ENCODE measurements around the gene CCNG2.

The CCNG2 gene

DNA sequence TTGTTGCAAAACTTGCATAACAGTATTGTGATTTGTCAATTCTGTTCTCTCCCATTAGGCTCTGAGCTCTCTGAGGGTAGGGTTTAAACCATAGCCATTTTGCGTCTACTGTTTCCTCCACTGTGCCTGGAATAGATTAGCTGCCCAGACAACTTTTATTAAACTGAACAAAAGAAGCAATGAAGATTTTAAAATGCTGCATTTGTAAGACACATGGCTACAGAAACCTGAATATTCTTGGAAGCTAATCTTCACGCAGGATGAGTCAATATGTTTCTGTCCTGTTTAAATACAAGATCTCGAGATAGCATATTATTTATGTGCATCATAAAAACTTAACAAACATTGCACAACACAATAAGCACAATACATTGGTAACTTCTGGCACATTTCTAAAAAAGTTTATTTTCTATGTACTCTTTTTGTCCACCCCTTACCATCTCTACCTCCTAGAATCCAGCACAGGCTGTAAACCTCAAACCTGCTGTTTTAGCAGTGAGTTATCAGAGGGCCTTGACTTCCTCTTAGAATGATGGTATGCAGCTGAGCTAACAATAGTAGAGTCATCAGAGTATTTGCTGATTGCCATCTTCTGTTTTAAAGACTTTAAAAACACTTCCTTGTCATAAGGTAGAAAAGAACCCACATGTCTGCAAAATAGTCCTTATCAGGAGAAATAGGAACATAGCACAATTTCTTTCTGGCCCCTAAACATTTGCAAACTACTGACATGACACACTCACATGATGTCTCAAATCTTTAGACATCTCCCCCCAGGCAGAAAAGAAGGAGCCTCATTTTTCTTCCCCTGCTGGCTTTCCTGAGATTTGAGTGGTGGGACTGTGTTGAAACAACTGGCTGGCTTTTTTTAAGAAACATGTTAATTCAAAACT, 10.6 kb upstream of the CCNG2 start:
- DNase-seq (ENCODE audit: low read depth, low spot score), result no peak
- H3K27ac ChIP-seq, result peak overlapping the region; percentile 70

DNA sequence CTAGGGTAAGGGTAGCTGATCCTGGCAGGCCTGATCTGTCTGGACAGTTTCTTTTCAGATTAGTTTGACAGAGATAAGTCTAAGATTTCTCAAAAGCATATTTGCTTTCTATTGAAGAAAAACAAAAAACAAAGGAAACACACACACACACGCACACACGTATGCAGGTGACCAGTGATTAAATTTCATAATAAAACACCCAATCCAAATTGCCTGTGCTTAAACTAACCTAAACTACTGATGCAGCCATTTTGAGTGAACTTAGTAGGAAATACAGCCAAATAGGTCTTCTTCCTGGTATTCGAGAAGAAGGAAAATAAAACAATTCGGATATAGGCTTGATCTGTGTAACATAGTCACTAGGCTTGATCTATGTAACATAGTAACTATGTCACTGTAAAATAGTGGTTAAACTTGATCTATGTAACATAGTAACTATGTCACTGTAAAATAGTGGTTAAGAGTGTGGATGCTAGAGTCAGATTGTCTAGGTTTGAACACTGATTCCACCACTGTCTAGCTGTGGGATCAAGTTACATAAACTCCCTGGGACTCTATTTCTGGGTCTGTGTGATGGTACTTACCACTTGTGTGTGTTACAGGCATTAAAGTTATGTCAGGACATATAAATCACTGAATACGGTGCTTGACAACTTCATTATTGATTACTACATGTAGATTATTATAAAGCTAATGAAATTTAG, 9.8 kb upstream of the CCNG2 start:
- H3K27ac ChIP-seq, result peak overlapping the region; percentile 70
- no peak for DNase-seq (ENCODE audit: low read depth, low spot score)

DNA sequence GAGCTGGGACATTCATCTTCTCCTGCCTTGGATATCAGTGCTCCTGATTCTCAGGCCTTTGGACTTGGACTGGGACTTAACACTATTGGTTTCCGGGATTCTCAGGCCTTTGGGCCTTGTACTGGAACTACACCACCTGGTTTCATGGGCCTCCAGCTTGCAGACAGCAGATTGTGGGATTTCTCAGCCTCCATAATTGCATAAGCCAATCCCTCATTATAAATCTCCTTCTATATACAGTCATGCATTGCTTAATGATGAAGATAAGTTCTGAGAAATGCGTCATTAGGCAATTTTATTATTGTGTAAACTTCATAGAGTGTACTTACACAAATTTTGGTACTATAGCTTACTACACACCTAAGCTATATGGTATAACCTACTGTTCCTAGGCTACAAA, 8.9 kb upstream of the CCNG2 start:
- no peak for DNase-seq (ENCODE audit: low read depth, low spot score)
- H3K27ac ChIP-seq, result no peak overlapping the region

- no peak for DNase-seq (ENCODE audit: low read depth, low spot score)
- no peak overlapping the region for H3K27ac ChIP-seq
Measured at GRCh38 chr4:77149789-77150188, 7.2 kb upstream of the CCNG2 start.

DNA sequence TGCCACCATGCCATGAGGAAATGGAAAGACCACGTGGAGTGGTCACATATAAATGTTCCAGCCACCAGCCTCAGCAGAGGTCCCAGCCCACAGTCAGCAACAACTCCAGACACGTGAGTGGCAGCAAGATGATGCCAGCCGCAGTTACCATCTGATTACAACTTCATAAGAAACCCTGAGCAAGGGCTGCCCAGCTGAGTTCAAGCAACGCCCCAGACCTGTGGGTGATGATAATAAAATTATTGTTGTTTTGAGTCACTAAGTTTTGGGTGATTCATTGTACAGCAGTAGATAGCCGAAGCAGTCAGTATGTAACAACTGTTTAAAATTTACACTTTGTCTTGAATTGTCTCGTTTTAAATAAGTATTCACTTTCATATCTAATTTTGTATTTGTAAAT, 5.8 kb upstream of the CCNG2 start:
- no peak overlapping the region for H3K27ac ChIP-seq
- DNase-seq (ENCODE audit: low read depth, low spot score), result no peak

DNA sequence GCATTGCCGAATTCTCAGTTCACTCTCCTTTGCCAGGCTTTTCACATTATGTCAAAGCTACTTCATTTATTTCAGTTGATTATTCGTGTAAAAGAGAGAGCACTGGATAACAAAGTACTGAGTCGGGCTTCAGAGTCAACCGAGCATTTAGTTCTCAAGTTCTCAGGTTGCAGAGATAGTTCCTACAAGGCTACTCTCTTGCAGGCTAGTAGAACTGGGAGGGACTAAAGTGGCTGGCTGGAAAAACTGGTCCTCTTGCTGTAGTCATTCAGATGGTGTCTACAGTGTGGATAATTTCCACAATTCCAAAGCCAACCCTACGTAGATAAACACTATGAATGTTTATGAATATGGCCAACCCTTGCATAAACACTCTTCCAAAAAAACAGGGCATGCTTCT, 4.6 kb upstream of the CCNG2 start:
- no peak overlapping the region for H3K27ac ChIP-seq
- DNase-seq (ENCODE audit: low read depth, low spot score), result no peak

GRCh38 chr4:77153006-77153405, 4.0 kb upstream of the CCNG2 start:
- DNase-seq (ENCODE audit: low read depth, low spot score), result no peak

GRCh38 chr4:77154065-77154464, 2.9 kb upstream of the CCNG2 start:
- H3K27ac ChIP-seq, result no peak overlapping the region
- no peak for DNase-seq (ENCODE audit: low read depth, low spot score)

More at GRCh38 chr4:77153006-77153405, 4.0 kb upstream of the CCNG2 start:
- no peak overlapping the region for H3K27ac ChIP-seq

- no peak overlapping the region for H3K27ac ChIP-seq
- DNase-seq (ENCODE audit: low read depth, low spot score), result no peak
Measured at GRCh38 chr4:77154761-77155499, 2.1 kb upstream of the CCNG2 start.

- H3K27ac ChIP-seq, result peak overlapping the region; percentile 84
- DNase-seq (ENCODE audit: low read depth, low spot score), result no peak
Measured at GRCh38 chr4:77155631-77156452, 1.2 kb upstream of the CCNG2 start.

GRCh38 chr4:77156533-77156911, 485 bp upstream of the CCNG2 start:
- peak overlapping the region; percentile 84 for H3K27ac ChIP-seq
- peak; percentile 99 for DNase-seq (ENCODE audit: low read depth, low spot score)

DNA sequence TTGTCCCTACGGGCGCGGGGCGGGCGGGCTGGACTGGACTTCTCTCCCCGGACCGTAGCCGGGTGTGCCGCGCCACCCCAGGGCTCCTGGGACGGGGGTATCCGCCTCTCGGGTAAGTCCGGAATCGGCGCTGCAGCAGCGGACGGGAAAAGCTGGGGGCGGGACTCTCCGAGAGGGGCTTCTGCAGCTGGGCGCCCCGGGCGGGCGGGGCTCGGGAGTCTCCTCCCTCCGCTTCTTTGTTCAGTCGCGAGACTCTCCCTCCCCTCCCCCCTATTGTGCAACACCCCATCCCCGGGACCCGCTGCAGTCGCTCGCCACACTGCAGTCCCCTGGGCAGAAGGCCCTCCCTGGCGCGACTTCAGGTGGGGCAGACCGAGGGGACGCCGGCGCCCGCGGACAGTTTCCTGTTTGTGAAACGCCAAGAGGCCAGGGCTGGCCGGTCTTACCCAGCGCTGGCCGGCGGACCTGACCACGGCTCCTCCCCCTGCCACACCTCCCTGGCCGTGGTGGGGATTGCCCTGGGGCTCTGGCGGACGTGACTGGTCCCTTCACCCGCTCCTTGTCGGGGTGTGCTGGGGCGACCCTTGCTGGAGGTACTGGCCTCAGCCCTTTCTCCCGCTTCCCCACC, 966 bp downstream of the CCNG2 start:
- H3K27ac ChIP-seq, result peak overlapping the region; percentile 84
- DNase-seq (ENCODE audit: low read depth, low spot score), result no peak

DNA sequence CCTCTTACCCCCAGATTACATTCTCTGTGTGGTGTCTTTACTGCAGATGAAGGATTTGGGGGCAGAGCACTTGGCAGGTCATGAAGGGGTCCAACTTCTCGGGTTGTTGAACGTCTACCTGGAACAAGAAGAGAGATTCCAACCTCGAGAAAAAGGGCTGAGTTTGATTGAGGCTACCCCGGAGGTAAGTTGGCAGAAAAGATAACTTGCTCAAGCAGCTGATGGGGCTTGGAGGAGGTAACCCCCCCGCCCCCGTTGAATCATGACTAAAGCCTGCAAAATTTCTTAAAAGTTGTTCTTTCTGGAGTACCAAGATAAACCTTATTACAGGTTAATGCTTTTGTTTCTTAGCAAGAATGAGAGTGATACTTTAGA, 1.5 kb downstream of the CCNG2 start:
- no peak for DNase-seq (ENCODE audit: low read depth, low spot score)
- H3K27ac ChIP-seq, result peak overlapping the region; percentile 84

DNA sequence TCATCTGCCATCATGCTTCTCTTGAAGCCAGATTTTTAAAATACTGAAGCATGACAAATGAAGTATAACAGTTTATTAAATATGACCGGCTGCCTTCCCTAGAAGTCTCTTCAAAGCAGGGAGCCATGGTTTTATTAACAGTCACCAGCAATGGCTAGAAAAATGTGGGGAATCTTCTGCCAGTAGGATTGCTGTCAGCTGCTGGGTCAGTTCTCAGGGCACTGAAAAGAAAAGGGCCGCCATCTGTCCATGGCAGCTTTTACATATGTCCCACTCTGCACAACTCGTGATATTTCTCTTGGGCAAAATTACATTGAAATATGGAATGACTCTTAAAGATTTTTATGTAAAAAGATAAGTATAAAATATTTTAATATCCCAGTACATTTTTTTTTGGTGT, 2.8 kb downstream of the CCNG2 start:
- peak overlapping the region; percentile 84 for H3K27ac ChIP-seq
- no peak for DNase-seq (ENCODE audit: low read depth, low spot score)

DNA sequence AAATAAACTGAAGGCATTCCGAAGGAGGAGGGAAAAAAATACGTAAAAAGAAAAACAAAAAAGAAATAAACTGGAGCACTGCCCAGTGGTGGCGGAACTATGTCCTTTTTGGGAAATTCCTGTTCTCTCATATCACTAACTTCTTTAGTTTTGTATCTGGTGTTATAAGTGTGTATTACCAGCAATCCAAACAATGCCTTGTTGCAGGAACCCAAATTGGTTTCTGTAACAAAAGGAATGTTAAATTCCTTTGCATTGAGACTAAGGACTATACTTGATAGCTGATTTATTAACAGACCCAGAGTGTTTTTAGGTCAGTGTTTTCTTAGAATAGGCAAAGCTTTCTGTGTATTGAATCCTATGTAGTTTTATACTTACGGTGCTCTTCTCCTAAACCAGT, 6.6 kb downstream of the CCNG2 start:
- DNase-seq (ENCODE audit: low read depth, low spot score), result no peak
- peak overlapping the region; percentile 6 for H3K27ac ChIP-seq

DNA sequence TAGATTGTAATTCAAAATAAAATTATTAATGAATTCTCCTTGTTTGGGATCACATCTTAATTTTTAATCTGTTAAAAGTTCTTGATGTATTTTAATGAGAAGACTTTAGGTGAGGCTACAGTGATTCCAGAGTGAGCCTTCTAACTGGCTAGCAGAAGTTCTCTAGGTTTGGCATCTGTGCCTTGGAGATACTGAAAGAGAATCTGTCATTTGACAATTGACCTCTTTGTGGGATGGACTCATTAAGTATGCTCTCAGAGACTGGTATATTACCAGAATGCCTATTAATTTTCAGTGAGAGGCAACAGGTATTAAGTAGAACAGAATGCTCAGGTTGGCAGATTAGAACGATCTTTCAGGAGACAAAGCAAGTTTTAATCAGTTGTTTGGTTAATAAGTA, 10.2 kb downstream of the CCNG2 start:
- no peak for DNase-seq (ENCODE audit: low read depth, low spot score)
- H3K27ac ChIP-seq, result peak overlapping the region; percentile 14

- no peak for DNase-seq (ENCODE audit: low read depth, low spot score)
- H3K27ac ChIP-seq, result peak overlapping the region; percentile 14
Measured at GRCh38 chr4:77167866-77168265, 10.9 kb downstream of the CCNG2 start.

DNA sequence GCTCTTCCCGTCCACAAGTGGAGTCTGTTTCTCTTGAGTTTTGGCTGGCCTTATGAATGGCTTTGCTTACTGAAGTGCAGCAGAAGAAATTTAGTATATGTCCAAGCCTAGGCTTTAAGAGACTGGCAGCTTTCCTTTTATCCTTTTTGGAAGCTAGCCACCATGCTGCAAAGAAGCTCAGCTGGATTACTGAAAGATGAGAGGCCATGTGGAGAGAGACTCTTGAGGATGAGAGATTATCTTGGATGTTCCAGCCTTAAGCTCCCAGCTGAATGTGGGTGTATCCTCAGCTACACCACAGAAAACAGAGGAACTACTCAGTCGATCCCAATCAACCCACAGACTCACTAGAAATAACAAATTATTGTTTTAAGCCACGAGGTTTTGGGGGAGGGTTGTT, 12.5 kb downstream of the CCNG2 start:
- peak overlapping the region; percentile 90 for H3K27ac ChIP-seq
- DNase-seq (ENCODE audit: low read depth, low spot score), result no peak

DNA sequence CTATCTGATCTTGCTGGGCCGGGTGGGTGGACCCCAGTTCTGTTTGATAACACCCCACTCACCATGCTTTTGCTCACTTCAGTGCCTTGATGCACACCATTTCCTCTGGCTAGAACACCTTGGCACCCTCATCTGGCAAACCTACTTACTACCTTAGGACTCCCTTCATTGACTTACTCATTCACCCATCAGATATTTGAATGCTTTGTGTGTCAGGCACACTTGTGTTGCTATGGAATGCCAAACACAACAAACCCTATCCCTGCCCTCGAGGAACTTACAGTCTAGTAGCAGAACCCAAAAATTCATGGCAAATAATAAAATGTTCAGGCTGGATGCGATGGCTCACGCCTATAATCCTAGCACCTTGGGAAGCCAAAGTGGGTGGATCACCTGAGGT, 13.9 kb downstream of the CCNG2 start:
- no peak for DNase-seq (ENCODE audit: low read depth, low spot score)
- H3K27ac ChIP-seq, result peak overlapping the region; percentile 90

- H3K27ac ChIP-seq, result peak overlapping the region; percentile 90
- peak; percentile 74 for DNase-seq (ENCODE audit: low read depth, low spot score)
Measured at GRCh38 chr4:77172336-77172735, 15.3 kb downstream of the CCNG2 start.
